Skeletal muscle cell (primary cell): ENCODE data around the gene NGEF.

ENCODE experiments used
- DNase-seq: peaks from one replicate; pipeline ENCODE4 v3.0.0-alpha.2; 2010; ENCODE audit warnings: low read depth
- H3K4me3 ChIP-seq: 2 replicates; pipeline ENCODE4 v1.5.1; 2011; ENCODE audit warnings: low read depth, mild to moderate bottlenecking, control low read depth, low read length, moderate library complexity

Gene NGEF

GRCh38 chr2:232977438-232977971 is 35.6 kb downstream of the NGEF start:
- H3K4me3 ChIP-seq, result no peak overlapping the region
- no peak for DNase-seq

GRCh38 chr2:232976666-232977437 is 36.2 kb downstream of the NGEF start:
- H3K4me3 ChIP-seq, result no peak overlapping the region
- no peak for DNase-seq

GRCh38 chr2:232976176-232976575 is 36.9 kb downstream of the NGEF start:
- no peak for DNase-seq
- H3K4me3 ChIP-seq, result no peak overlapping the region

GRCh38 chr2:232974396-232974795 is 38.7 kb downstream of the NGEF start:
- no peak overlapping the region for H3K4me3 ChIP-seq
- DNase-seq, result no peak

- DNase-seq, result no peak
- H3K4me3 ChIP-seq, result no peak overlapping the region
Measured at GRCh38 chr2:232973796-232974195, 39.3 kb downstream of the NGEF start.

- H3K4me3 ChIP-seq, result no peak overlapping the region
- DNase-seq, result no peak
Measured at GRCh38 chr2:232973011-232973735, 39.9 kb downstream of the NGEF start.

- H3K4me3 ChIP-seq, result no peak overlapping the region
- no peak for DNase-seq
Measured at GRCh38 chr2:232971744-232972143, 41.3 kb downstream of the NGEF start.

GRCh38 chr2:232970051-232970450 is 43.0 kb downstream of the NGEF start:
- DNase-seq, result no peak

GRCh38 chr2:232967474-232967873 is 45.6 kb downstream of the NGEF start:
- no peak overlapping the region for H3K4me3 ChIP-seq
- DNase-seq, result no peak

More at GRCh38 chr2:232970051-232970450, 43.0 kb downstream of the NGEF start:
- H3K4me3 ChIP-seq, result no peak overlapping the region

GRCh38 chr2:232966122-232966521 is 46.9 kb downstream of the NGEF start:
- H3K4me3 ChIP-seq, result no peak overlapping the region
- DNase-seq, result no peak

GRCh38 chr2:232963913-232964312 is 49.1 kb downstream of the NGEF start:
- H3K4me3 ChIP-seq, result no peak overlapping the region
- DNase-seq, result no peak

- no peak overlapping the region for H3K4me3 ChIP-seq
- no peak for DNase-seq
Measured at GRCh38 chr2:232960862-232961261, 52.2 kb downstream of the NGEF start.

- H3K4me3 ChIP-seq, result no peak overlapping the region
- no peak for DNase-seq
Measured at GRCh38 chr2:232959139-232959538, 53.9 kb downstream of the NGEF start.

GRCh38 chr2:232957657-232958090 is 55.4 kb downstream of the NGEF start:
- no peak overlapping the region for H3K4me3 ChIP-seq
- DNase-seq, result no peak

- no peak overlapping the region for H3K4me3 ChIP-seq
- DNase-seq, result no peak
Measured at GRCh38 chr2:232955856-232956255, 57.2 kb downstream of the NGEF start.

GRCh38 chr2:232954691-232955090 is 58.4 kb downstream of the NGEF start:
- DNase-seq, result no peak
- no peak overlapping the region for H3K4me3 ChIP-seq

GRCh38 chr2:232951891-232952290 is 61.2 kb downstream of the NGEF start:
- no peak overlapping the region for H3K4me3 ChIP-seq
- DNase-seq, result no peak

- H3K4me3 ChIP-seq, result no peak overlapping the region
- no peak for DNase-seq
Measured at GRCh38 chr2:232951181-232951580, 61.9 kb downstream of the NGEF start.

GRCh38 chr2:232950751-232951150 is 62.3 kb downstream of the NGEF start:
- no peak for DNase-seq
- no peak overlapping the region for H3K4me3 ChIP-seq

GRCh38 chr2:232949016-232949415 is 64.0 kb downstream of the NGEF start:
- DNase-seq, result no peak
- no peak overlapping the region for H3K4me3 ChIP-seq

- H3K4me3 ChIP-seq, result no peak overlapping the region
- DNase-seq, result no peak
Measured at GRCh38 chr2:232942831-232943230, 70.2 kb downstream of the NGEF start.
